ENCODE measurements around the gene FAM53B.

FAM53B gene

GRCh38 chr10:124728071-124728829 is 15.9 kb downstream of the FAM53B start:
- peak; percentile 85 to 93 for DNase-seq

GRCh38 chr10:124727361-124727960 is 16.7 kb downstream of the FAM53B start:
- no peak for DNase-seq

- DNase-seq = no peak
Observed at GRCh38 chr10:124725791-124726190, 18.4 kb downstream of the FAM53B start.

- no peak for DNase-seq
Observed at GRCh38 chr10:124725171-124725631, 19.0 kb downstream of the FAM53B start.

GRCh38 chr10:124724279-124725027 is 19.7 kb downstream of the FAM53B start:
- no peak for DNase-seq

- no peak for DNase-seq
Observed at GRCh38 chr10:124723826-124724225, 20.4 kb downstream of the FAM53B start.

GRCh38 chr10:124722798-124723783 is 21.1 kb downstream of the FAM53B start:
- peak; percentile 79 to 87 for DNase-seq

- peak; percentile 91 to 92 for DNase-seq
Observed at GRCh38 chr10:124721330-124722045, 22.7 kb downstream of the FAM53B start.

- peak; percentile 75 to 82 for DNase-seq
Observed at GRCh38 chr10:124719213-124719851, 24.8 kb downstream of the FAM53B start.

- peak; percentile 94 to 95 for DNase-seq
Observed at GRCh38 chr10:124717911-124718741, 26.1 kb downstream of the FAM53B start.

GRCh38 chr10:124717041-124717757 is 27.0 kb downstream of the FAM53B start:
- no peak for DNase-seq

- DNase-seq = no peak
Observed at GRCh38 chr10:124716369-124716768, 27.8 kb downstream of the FAM53B start.

- DNase-seq = no peak
Observed at GRCh38 chr10:124715439-124715838, 28.7 kb downstream of the FAM53B start.

GRCh38 chr10:124713679-124714255 is 30.4 kb downstream of the FAM53B start:
- no peak for DNase-seq

GRCh38 chr10:124712704-124713407 is 31.3 kb downstream of the FAM53B start:
- no peak for DNase-seq

GRCh38 chr10:124711145-124711544 is 33.0 kb downstream of the FAM53B start:
- no peak for DNase-seq

- DNase-seq = no peak
Observed at GRCh38 chr10:124710266-124710881, 33.8 kb downstream of the FAM53B start.

GRCh38 chr10:124709861-124710260 is 34.3 kb downstream of the FAM53B start:
- peak; percentile 84 to 90 for DNase-seq

Data from inflammatory macrophage (primary cell).